Cerebellar nuclear complex (tissue), 1 donor: ENCODE data around the gene PPARA.
"Not testable (repeated sequence)": the region's sequence is repeated elsewhere in the genome, so short reads cannot be mapped to it uniquely, and the experiment has no call there.

Experiments used
- DNase-seq, 2 experiments: peaks; one replicate each; lab custom pipeline; 2025; lab: John Stamatoyannopoulos, UW

PPARA gene

GRCh38 chr22:46245511-46245910 is 95.2 kb downstream of the PPARA start:
- DNase-seq, result no peak

DNA sequence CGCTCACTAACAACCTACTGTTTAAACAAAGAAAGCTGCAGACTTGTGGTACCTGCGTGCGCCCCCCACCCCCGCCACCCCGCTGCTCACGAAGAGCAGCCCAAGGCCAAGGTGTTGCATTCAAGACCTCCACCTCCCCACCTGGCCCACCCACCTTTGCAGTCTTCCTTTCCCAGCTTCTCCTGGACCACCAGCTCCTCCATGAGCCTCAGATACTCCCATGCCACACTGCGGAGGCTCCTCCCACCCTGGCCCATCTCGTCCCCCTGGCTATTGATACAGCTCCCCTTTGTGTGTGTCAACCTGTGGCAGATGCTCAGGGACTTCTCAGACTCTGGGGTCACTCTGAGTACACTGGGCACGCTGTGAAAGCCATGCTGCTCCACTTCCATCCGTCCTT is 95.9 kb downstream of the PPARA start:
- no peak for DNase-seq

- no peak for DNase-seq
Observed at GRCh38 chr22:46247443-46247975, 97.2 kb downstream of the PPARA start.

- DNase-seq, result peak in 1 of 2 experiments; percentile 83
Observed at GRCh38 chr22:46250035-46250782, 99.9 kb downstream of the PPARA start, which contains the start of gene CDPF1. Gene CDPF1, minus strand, starts transcription at chr22:46250293. Its CDS starts 2,009 bp downstream, at chr22:46248284.

- no peak for DNase-seq
Observed at GRCh38 chr22:46250783-46251125, 100.4 kb downstream of the PPARA start.

- no peak for DNase-seq
Observed at GRCh38 chr22:46251266-46251665, 100.9 kb downstream of the PPARA start.

DNA sequence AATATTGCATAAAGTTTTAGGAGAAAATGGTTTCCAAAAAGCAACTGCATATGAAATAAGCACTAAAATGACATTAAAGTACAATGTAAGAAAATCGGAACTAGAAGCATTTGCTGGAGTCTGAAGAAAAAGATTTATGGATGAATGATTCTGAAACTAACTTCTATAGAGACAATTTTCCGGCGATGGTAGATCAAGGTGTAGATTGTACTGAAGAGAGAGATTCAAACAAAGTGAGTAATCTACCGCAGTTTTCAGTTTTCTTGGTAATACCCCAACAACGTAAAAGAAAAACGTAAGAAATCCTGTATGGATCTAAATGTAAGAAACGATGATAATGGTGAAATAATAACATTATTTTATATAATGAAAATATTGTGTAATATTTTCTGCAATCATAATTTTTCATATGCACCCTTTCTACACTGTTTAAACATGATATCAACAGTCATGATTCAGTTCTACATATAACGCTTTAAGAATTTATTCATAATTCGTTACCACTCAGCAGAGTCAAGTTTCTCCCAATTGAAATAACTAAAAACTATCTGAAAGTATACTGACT is 101.6 kb downstream of the PPARA start:
- DNase-seq, result no peak

DNA sequence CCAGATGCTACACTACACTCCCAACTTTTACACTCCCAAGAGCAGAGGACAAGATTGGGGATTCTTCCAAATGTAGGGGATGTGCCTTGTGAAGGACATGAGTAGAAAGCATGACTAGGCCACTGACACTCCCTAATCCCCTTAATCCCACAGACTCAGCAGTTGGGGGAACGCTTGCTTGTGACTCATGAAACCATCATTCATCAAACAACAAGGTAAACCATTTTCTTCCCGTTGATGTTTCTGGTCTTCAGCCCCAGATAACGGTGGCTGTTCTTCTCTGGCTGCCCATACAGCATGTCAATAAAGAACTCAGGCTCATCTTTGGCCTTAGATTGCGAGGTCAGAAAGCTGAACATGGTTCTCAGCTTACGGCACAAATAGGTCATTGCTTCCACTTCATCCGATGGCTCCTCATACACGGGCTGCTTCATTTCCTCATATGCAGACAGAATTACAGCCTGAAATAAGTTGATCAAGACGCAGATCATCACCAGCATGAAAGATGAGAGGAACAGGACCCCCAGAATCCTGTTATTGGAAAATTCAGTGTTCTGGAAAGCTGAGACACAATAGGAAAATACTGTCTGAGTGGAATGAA is 106.1 kb downstream of the PPARA start:
- no peak for DNase-seq

DNA sequence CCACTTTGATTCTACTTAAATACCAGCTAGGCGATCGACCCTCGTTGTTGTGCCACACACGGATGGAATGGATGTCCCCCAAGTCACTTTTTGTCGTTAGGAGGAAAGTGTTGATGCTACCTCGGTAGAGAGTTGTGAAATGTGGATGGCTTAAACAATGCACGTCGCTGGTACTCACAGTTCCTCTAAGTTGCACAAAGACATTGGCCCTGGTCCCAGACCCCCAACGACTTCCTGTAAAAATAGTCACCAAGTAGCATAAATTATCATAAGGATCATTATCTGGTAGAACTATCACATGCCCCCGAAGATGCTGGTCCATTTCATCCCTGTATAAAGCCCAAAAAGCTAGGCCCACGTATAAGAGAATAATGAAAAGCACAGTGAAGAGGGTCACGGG is 109.0 kb downstream of the PPARA start:
- no peak for DNase-seq

DNA sequence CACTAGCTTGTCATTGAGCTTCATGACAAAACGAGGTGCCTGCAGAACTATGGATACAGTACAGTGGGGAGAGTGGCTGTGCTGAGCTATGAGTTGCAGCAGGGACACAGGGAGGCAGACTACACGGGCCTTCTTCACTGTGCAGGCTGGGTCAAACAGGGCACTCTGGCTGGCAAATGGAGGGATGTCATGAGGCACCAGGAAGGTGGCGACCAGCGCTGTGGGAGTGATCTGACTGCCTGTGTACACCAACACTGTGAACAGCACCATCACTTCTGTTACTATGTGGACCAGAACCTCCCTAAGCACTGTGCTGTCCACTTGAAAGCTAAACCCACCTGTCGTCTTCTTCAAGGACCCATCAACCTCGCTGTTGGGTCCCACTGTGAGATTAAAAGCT is 109.7 kb downstream of the PPARA start:
- DNase-seq, result no peak

DNA sequence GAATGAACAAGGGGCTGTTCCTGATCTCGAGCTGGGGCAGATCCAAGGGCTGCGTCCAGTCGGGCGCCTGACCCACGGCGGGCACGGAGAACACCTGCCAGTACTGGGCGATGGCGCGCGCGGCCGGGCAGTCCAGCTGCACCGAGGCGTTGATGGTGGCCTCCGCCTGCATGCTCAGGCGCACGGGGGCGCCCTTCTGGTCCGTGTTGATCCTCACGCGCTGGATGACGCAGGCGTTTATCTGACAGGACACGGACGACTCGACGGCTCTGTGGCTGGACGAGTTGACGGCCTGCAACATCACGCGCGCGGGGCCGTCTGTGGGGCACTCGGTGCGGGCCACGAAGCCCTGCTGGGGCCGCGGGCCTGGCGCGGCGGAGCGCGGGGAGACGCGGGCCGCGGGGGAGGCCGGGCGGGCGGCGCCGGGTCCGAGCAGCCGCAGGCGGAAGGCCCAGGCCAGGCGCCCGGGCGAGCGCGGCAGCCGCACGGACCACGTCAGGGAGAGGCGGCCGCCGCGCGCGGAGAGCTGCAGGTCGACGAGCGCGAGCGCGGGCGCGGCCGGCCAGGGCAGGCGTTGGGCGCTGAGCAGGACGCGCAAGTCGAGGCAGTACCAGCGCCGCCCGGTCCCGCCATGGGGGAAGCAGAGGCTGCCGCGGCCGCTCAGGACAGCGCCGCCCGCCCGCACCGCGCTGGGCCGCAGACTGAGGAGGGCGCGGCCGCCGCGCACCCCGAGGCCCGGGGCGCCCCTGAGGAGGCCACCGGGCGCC is 112.3 kb downstream of the PPARA start:
- no peak for DNase-seq

DNA sequence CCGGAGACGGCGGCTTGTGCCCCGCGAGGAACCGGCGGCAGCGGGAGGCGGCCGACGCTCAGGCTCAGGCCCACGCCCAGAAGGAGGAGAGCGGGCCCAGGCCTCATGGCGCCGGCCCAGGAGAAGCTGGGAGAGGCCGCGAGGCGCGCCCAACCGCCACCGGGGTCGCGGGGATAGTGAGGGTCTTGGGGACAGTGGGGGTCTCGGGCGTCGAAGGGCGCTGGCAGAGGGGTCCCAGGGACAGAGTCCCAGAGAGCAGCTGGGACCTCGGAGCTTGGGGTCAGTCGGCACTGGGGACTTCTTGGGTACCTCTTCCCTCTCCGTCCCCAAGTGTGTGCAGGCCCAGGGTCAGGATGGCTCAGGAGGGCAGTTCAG is 112.9 kb downstream of the PPARA start, which contains the start of gene PKDREJ:
PKDREJ (minus strand) TSS at position 128 of the 375 bp plus-strand sequence; CDS start at position 107, 21 bp downstream.
- no peak for DNase-seq

DNA sequence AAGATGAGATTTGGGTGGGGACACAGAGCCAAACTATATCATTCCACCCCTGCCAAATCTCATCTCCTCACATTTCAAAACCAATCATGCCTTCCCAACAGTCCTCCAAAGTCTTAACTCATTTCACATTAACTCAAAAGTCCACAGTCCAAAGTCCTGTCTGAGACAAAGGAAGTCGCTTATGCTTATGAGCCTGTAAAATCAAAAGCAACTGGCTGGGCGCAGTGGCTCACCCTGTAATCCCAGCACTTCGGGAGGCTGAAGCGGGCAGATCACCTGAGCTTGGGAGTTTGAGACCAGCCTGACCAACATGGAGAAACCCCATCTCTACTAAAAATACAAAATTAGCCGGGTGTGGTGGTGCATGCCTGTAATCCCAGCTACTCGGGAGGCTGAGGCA is 114.2 kb downstream of the PPARA start:
- DNase-seq, result not testable (repeated sequence)

- not testable (repeated sequence) for DNase-seq
Observed at GRCh38 chr22:46265627-46266026, 115.3 kb downstream of the PPARA start.

DNA sequence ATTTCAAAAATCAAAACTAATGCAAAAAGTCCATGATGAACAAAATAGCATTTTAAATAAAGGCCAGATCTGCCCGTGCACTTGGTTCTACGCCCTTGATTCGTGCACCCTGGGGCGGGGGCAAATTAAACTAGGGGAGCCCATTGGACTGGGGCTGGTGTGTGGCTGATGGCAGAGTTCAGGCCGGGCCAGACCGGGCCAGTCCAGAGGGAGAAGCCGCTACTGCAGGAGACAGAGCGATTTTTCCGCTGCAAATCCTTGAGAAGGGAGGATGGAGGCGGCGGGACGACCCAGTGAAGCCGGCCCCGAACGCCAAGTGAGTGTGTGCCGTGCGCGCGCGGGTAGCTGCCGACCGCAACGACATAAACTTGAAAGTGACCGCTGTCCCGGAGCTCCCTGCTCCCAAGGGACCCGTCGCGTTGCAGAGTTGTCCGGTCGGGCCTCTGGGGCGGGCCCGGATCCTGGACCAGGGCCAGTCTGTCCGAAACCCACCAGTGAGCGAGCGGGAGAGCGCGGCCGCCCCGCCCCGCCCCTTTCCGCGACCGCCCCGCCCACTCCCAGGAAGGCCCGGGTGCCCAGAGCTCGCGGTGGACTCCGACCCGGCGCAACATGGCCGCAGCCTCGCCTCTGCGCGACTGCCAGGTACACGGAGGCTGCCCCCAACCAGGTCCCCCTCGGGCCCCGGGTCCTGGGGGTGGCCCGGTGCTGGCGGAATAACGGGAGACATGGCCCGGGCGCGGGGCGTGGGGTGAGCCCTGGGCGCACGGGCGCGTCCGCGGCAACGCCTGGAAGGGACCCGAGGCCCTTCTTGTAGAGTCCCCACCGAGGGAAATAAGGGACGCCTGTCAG is 117.3 kb downstream of the PPARA start, which contains the start of gene TTC38:
TTC38 (plus strand) TSS at position 578 of the 849 bp plus-strand sequence; CDS start at position 610, 32 bp downstream.
- DNase-seq, result peak in 1 of 2 experiments; percentile 27

GRCh38 chr22:46269564-46269963 is 119.2 kb downstream of the PPARA start:
- no peak for DNase-seq

- no peak for DNase-seq
Observed at GRCh38 chr22:46272196-46272595, 121.9 kb downstream of the PPARA start.

- DNase-seq, result no peak
Observed at GRCh38 chr22:46272762-46273431, 122.6 kb downstream of the PPARA start.

DNA sequence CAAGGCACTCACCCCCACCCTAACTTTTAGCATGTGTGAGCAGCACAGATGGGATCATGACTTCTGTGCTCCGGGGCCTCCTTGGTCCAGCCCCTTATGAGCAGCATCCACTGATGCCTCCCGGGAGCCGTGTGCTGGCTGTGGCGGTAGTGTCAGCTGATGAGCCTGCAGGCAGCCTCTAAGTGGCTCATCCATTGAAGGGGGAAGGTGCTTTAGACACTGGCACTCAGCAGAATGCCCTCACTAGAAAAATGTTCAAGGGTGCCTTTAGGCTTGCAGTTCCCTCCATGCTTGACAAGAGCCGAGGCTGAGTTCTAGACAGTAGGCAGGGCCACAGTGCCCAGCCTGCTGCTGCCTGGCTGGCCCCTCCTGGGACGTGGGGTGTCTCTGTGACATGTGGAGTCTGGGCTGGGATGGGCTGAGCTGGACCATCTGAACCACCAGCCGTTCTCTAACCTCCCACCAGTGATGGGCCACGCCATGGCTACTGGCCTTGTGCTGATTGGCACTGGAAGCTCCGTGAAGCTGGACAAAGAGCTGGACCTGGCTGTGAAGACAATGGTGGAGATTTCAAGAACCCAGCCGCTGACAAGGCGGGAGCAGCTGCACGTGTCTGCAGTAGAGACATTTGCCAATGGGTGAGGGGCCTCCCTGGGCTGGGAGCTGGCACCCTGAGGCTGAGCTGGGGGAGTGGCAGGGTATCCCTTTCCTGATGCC is 123.3 kb downstream of the PPARA start:
- no peak for DNase-seq

GRCh38 chr22:46274381-46274780 is 124.1 kb downstream of the PPARA start:
- no peak for DNase-seq
